Measurements from ENCODE around the gene BICC1.

Gene BICC1

DNA sequence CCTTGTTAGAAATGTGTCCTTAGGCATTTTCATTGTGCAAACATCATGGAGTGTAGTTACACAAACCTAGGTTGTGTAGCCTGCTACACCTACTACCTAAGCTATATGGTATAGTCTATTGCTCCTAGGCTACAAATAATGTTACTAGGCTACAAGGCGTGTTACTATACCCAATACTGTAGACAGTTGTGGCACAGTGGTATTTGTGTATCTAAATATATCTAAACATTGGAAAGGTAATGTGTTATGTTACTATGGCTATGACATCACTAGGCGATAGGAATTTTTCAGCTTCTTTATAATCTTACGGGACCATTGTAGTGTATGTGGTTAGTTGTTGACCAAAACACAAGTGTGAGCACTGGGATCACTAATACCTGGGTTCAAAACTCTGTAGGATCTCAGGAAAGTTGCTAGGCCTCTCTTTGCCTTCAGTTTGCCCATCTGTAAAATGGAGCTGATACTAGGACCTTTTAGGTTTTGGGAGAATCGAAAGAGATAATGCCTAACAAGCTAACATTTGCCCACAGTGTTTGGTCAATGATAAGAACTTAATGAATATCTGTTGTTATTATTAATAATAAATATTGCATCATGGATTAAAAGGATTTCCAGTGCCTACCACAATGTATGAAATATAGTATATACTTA is 2.7 kb downstream of the BICC1 start:
- DNase-seq = no peak

DNA sequence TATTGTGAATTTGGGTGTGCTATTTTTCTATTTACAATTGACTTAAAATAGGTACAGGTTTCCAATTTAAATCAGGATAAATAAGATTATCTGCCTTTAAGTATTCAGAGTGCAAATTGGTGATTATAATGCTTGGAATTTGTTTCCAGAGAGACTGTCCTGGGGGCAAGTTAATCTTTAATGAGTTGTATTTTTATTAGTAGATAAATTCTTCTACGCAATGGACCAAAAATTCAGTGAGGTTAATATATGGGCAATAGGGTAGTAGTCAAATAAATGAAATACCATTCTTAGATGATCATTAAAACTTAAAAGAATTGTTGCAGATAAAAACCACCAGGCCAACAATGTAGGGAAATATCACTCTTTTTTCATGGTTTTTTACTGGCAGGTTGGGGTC is 3.4 kb downstream of the BICC1 start:
- DNase-seq = no peak

DNA sequence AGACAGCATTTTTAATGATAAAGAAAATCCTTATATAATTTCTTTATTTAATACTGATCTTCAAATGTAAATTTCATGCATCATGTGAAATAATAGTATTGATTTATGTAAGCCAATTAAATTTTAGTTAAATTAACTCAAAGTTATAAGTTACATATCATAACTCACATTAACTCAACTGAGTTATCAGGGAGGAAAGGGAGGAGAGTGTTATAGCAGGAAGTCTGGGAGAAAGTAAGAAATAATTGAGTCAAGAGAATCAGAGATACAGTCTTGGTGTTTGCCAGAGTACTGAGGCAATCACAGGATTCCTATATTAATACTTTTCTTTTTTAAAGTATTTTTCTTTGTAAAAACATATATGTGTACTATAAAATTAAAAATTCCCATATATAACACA is 4.0 kb downstream of the BICC1 start:
- DNase-seq = no peak

DNA sequence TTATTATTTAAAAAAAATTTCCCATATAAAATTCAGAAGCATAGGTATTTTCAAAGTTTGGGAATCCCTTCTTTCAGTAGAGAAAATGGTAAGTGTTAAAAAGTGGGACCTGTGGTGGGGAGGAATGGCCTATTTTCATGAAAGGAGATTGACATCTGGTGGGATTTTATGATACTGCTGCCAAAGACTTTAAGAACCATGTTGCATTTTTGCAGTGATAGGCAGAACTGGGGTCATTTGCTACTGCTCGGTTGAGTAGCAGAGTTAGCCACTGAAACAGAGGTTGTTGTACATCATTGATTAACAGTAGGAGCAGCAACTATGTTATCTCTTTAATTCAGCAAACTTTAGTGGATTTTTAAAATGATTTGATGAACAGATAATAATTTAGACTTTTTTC is 4.4 kb downstream of the BICC1 start:
- DNase-seq = no peak

DNA sequence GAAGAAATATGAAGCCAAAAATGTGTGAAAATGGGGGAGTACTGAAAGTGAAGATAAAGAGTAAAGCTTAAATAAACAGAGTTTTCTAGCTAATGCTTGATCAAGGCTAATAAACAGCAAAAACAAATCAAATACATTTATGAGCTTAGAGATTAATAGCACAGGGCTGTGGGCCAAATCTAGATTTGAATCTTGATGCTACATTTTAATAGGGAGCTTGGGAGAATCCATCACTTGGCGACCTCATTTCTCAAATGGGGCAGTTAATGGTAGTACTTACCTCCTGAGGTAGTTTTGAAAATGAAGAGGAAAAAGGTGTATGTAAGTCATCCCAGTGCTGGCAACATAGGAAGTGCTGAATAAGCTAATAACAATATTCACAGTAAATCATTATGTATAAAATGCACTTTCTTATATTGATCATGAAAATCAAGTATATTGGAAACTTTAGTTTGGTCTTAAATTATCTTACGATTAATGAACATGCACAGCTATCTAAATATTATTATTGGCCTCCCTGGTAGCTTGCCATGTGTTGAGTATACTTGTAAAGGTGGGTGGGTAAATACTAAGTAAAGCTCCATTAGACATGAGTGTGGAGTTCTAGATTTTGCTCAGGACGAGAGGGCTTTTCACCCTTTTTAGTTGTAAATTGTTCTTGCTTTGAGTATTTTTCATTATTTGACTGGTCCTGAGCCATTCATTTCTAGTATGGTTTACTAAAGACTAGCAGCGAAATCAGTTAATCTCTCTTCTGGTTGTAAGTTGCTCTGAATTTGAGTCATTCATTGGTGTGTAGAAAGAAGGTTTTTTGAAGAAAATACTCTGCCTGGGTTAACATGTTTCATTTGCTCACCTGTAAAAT is 5.1 kb downstream of the BICC1 start:
- DNase-seq = no peak

DNA sequence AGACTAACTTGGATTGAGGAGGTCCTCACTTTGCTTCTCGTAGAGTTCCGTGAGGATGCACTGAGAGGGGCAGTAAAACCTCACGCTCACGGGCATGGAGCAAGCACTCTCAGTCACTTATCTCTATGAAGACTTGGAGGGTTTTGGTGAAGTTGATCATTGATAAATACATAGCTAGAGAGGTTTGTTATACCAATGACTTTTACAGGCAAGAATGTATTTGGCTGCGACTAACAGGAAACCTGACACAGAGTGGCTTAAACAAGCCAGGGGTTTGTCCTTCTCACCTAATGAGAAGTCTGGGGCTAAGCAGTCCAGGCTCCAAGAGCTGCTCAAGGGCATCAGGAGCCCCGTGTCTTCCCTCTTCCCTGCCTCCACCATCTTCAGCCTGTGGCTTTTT is 6.1 kb downstream of the BICC1 start:
- no peak for DNase-seq

DNA sequence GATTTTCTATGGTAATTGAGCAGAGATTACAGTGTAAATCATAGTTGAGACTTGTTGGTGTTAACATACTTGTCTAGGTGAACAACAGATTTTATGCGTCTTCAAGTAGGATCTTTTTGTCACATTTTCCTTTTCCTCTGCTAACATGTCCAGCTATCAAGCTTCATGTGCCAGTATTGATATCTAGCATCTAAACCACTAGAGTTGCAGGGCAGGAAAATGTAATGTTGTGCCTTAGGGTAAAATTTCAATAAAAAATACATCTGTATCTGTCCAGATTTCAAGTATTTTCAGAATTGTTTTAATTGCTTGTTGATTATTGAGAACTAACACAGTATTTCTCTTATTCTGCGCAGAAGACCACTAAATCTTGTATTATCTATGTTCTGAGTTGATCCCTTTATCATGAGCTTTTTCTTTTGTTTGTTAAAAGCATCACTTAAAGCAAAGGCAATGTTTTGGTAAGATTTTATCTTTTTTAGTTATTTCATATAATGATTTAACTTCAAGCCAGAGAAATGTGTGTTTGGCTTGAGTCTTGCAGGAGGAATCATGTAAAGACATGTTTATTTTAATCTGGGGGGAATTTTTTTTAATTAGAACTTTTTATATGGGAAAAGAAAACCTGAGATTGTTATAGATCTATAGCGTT is 16.5 kb downstream of the BICC1 start:
- no peak for DNase-seq

DNA sequence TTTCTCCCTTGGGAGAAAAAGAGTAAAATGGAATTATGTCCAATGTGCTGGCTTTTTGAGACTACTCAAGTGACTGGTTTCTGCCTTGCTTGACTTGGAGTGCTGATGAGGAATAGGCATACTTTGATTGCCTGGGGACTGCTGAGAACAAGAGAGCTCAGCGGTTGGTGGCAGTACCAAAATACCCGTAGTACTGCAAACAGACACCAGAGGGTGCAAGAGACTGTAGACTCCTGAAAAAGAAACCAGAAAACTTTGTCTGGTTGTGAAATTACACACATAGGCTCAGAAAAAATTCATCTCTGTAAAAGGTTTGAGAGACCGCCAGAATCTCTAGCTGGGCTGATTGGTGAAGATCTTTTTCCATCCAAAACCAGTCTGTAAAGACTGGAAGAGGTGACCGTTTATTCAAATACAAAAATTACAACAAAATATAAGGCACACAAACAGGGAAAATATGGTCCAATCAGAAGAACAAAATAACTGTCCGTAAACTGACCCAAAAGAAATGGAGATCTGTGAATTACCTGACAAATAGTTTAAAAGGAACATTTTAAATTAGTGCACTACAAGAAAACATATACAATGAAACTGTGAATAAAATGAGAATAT is 18.5 kb downstream of the BICC1 start:
- peak; percentile 78 for DNase-seq

DNA sequence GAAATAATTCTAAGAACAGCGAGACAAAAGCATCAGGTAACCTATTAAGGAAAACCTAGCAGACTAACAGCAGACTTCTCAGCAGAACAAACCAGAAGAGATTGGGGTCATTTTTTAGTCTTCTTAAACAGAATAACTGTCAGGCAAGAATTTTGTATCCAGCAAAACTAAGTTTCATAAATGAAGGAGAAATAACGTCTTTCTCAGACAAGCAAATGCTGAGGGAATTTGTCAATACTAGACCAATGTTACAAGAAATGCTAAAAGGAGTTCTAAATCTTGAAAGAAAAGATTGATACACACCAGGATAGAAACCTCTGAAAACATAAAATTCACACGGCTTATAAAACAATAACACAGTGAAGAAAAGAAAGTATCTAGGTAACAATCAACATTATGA is 22.6 kb downstream of the BICC1 start:
- DNase-seq = no peak

DNA sequence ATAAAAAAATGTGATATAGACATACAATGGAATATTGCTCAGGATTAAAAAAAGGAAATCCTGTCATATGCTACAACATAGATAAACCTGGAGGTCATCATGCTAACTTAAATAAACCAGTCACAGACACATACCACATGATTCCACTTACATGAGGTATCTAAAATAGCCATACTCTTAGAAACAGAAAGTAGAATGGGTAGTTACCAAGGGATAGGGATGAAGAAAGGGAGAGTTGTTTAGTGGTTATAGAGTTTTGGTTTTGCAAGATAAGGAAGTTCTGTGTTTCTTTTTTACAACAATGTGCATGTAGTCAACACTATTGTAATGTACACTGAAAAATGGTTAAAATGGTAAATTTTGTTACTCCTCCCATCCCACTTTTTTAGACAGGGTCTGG is 30.5 kb downstream of the BICC1 start:
- DNase-seq = no peak

DNA sequence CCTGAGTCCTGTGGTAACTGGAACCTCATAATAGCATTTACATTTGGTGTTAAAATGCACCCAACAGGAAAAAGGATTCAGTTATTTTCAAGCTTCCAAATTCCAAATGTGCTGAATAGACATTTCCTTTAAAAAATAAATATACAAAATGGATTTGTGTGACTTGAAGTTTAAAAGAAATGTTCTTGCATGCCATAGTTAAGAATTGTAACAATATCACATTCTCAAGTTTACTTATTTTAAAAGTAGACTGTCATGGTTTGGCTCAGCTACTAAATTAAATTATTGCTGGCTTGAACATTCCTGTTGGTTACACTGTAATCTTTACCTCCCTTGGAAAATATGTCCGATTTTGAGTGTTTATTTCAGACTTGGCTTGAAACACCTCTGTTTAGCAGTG is 31.5 kb downstream of the BICC1 start:
- no peak for DNase-seq

DNA sequence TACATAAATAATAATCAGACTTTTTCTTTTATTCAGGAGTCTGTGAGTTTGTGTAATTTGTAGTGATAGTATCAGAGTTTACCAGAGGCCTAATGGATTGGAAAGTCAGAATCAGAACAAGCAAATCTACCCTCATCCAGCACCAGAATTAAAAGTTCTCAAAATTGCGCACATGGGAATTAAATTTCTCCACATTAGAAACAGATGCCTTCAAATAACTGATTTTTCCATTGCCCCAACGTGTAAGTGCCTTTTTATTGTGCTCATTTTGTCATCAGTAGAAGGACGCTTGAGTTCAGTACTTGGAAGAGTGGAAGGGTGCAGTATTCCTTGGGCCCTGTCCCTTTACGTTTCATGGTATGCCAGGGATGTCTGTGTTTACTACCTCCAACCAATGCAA is 32.8 kb downstream of the BICC1 start:
- no peak for DNase-seq

DNA sequence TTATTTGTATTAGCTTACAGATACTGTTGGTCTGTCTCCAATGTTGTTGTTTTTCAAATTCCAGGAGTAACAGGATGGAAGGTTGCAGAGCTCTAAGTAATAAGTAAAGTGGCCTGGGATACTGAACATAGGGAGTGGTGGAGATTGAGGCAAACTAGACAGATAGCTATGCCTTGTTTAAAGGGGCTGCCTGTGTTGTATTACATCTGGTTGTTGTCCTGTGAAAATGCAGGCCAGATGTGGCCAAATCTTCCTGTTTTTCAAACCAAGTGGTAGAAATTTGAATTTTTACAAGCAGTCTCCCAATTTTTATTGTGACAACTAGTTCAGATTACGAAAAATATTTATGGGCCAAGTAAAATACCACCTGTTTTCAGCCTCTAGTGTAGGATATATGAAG is 33.5 kb downstream of the BICC1 start:
- DNase-seq = no peak

DNA sequence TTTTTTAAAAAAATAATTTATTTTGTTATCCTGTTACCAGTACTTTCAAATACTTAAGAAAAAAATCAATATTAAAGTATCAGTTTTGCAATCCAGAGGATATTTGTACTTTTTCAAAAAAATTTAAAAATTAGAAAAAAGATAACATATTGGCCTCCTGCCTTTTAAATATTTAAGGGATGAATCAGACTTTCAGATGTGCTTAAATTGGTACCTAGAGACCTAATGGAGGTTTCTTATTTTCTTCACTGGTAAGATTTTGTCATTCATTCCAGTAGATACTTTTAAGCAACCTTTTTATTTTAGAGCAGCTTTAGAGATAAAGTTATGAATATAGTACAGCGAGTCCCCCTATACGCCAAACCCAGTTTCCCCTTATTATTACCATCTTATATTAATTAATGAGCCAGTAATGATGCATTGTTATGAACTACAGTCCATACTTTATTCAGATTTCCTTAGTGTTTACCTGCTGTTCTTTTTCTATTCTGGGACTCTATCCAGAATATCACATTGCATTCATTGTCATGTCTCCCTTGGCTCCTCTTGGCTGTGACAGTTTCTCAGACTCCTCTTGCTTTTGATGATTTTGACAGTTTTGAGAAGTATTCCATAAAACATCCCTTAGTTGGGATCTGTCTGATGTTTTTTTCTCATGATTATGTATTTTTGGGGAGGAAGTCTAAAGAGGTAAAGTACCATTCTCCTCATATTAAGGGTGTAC is 34.2 kb downstream of the BICC1 start:
- DNase-seq = no peak

DNA sequence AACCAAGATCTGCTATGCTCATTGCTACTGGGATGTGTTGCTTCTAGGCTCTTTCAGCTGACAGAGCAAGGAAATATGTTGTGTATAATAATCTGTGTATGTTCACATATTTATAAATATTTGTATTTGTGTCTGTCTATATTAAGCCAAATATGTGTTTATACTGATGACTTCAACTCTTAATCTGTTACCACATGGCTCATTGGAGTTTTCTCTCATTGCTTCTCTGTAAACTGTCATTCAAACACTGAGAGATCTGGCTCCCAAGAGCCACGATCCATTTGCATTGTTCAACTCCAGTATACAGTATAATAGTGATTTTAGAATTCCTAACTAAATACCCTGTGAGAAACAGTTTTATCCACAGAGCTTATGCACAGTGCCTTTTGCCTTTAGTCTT is 35.3 kb downstream of the BICC1 start:
- DNase-seq = no peak

DNA sequence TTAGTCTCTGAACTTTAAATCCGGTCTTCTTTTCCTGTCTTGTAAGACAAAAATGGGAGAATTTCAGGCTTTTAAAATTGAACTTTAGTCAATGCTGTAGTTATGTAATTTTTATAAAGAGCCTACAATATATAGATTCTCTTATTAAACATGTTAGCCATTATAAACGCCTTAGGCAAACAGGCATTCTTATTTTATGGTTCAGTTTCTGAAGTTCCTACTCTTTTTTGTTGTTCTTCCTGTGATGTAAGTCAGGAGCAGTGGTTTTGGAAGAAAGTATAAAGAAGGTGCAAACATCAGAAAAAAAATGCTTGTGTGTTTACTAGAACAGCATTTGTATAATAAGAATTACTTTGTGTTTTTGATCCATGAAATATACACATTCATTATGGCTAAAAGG is 41.6 kb downstream of the BICC1 start:
- no peak for DNase-seq

DNA sequence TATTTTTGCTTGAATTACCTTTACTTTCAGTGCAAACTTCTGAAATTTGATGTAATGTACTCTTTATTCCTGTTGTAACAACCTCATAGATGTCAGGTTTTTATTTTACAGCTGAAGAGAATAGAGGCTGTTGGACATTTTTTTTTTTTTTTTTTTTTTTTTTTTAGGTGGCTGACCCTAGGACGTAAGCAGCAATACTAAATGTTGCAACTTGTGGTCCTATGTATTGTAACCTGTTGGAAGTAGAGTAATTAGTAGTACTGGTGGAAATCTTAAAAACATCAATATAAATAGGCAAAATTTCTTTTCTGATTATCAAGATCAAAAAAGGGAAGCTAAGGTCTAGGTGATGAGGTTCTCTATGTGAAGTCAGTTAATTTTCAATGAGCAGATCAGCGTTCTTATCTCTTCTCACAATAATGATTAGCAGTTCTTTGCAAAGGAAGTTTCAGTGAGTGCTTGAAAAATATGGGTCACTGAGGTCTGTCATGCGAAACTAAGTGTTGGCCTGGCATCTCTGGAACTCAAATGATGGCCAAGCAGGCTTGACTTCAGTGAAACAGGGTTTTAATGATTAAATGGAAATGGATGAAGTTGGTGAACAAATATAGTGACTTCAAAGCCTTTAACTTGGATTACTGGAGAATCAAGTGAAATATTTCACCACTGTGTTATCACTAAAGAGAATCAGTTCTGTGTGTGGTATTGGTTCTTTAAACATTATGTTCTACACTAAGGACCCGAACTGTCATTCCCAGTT is 42.7 kb downstream of the BICC1 start:
- DNase-seq = peak; percentile 13

DNA sequence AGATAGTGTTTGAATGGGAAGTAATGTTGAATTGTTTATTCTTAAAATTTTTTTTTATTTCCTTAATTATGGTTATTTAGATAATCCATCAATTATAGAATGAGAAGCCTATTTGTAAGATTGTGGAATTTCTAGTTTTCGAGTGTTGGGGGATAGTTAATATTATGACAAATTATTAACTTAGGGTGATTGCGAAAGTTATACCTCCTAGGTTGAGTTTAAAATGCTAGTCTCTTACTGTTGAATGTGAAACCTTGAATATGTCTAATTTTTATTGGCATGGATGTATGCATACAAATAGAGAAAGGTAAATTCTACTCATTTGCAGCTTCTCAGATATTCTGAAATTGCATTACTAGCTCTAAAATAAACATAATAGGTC is 43.2 kb downstream of the BICC1 start:
- no peak for DNase-seq

DNA sequence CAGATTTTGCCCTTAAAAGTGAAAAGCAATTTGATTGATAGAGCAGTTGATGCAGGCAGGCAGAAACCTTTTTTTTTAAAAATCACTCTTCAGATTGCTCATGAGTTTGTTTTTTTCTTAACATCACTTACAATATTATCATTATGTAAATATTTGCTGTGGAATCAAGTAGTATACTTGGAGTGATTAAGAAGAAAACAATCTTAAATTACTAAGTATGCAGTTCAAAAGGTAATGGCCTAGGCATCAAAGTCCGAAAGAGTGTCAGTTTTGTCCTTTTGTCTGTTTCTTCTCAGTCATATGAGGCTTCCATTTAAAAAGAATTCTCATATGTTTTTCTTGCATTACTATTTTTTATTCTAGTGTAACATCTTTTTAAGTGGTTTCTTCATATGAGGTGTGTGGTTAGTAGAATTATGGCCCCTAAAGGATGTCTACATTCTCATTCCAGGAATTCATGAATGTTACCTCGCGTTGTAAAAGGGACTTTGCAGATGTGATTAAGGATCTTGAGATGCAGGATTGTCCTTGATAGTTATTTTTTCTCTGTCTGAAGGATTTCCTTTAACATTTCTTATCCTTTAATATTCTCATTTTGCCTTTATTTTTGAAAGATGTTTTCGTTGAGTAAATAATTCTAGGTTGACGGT is 44.0 kb downstream of the BICC1 start:
- DNase-seq = no peak

DNA sequence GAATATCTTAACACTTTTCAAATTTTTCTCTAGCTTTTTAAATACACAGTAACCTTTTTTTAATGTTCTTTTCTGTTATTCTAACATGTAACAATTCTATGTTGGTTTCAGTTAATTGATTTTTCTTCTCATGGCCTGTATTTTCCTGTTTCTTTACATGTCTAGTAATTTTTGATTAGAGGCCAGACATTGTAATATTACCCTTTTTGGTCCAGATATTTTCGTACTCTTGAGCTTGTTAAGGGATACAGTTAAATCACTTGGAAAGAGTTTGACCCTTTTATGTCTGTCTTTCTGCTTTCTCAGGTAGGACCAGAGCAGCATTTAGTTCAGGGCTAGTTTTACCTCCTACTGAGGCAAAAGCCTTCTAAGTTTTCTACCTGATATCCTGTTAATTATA is 45.0 kb downstream of the BICC1 start:
- DNase-seq = no peak

DNA sequence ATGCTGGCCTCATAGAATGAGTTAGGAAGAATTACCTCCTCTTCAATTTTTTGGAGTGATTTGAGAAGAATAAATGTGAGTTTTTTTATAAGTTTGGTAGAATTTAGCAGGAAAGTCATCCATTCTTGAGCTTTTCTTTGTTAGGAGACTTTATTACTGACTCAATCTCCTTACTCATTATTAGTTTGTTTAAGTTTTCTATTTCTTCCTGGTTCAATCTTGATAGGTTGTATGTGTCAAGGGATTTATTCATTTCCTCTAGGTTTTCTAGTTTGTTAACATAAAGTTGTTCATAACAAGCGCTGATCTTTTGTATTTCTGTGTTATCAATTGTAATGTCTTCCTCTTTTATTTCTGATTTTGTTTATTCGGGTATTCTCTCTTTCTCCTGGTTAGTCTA is 47.4 kb downstream of the BICC1 start:
- DNase-seq = no peak

DNA sequence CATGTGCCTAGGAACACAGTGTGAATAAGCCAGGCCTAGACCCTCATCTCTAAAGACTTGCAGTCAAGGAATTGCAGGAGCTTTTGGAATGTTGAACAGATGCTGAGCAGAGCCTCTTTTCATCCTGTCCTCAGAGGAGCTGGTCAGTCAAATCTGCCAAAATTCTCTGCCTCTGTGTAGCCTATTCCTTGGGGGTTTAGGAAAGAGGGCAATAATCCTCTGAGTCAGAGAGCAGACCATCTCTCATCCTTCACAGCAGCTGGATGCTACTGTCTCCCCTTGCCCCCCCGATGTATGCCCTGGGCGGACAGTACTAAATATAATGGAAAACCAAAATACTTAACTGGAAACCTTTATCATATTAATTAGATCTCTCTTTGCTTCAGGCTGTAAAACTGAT is 52.6 kb downstream of the BICC1 start:
- no peak for DNase-seq

Measured in hematopoietic multipotent progenitor cell treated with erythropoietin and hydrocortisone succinate and interleukin-3 and kit ligand, for 6 days (in vitro differentiated cells).